ENCODE results near the gene HS1BP3. TPM values are rescaled to one million over a fixed set of nuclear protein-coding genes. Genes with fewer than 3 reads are reported as not detected.
A peak's percentile ranks its signal among the peaks of the same experiment; 100 is the strongest.

Gene HS1BP3
- total and polyA plus RNA-seq, 2 of the 4 experiments (the other 2 are of a cell fraction): 9.0 to 14.8 TPM

- WGBS, 2 experiments (ENCODE audit: extremely low coverage in 2 of 2, insufficient read length in 1 of 2): 100% methylated on average over 2 of the region's 6 CpGs; no CpG with 5 or more reads in 1 of the 2 experiments
- no peak overlapping the region for H3K4me2 ChIP-seq (ENCODE audit: low read depth, low read length)
- no peak overlapping the region for H3K56ac ChIP-seq (ENCODE audit: extremely low read depth, insufficient read depth, low read length)
- H2BK15ac ChIP-seq (ENCODE audit: low read depth, low read length): peak overlapping the region; percentile 91; the same call in 2 of the 3 replicates
- no peaks in the 10 kb centered on the region for H3K27me3 ChIP-seq (ENCODE audit: control insufficient read depth, insufficient read depth, low read length)
- H2BK20ac ChIP-seq (ENCODE audit: low read depth, low read length): peak overlapping the region; percentile 97
- peak overlapping the region; percentile 100 for H4K91ac ChIP-seq (ENCODE audit: insufficient read depth, low read depth, low read length)
- POLR2A ChIA-PET (ENCODE audit: unreplicated experiment): interaction anchor here (2.4 kb wide), 1 partner anchor 147 kb away, joined by 8 read pairs; the partner anchor contains the start of gene RHOB
- CTCF ChIA-PET: no interaction called here
- peak overlapping the region; percentile 47; the same call in 1 of the 2 replicates for H4K5ac ChIP-seq (ENCODE audit: low read depth, low read length)
- peak overlapping the region; percentile 99 for H3K4ac ChIP-seq (ENCODE audit: low read depth, low read length)
- in situ Hi-C loops (cut with MboI; ENCODE audit: low sequenced_read_pairs) (no loop called here), intact Hi-C loops (cut with micrococcal nuclease) (no loop called here), dilution Hi-C loops (cut with HindIII; ENCODE audit: low sequenced_read_pairs, unreplicated experiment) (no loop called here)
- H3K9me3 ChIP-seq (ENCODE audit: control insufficient read depth, insufficient read depth, low read length): no peaks in the 10 kb centered on the region
- peak overlapping the region; percentile 44; the same call in 1 of the 2 replicates for H3K23ac ChIP-seq (ENCODE audit: low read depth, low read length)
- H3K9ac ChIP-seq (ENCODE audit: low read depth, low read length): no peak overlapping the region
- H3K4me3 ChIP-seq (ENCODE audit: insufficient read depth, low read depth, low read length): no peak overlapping the region
- peaks cover 53% of the 10 kb centered on the region for H3K9me1 ChIP-seq (ENCODE audit: insufficient read depth, low read length)
- H4K8ac ChIP-seq (ENCODE audit: low read depth in 2 of 2, low read length in 2 of 2): peak overlapping the region; percentile 82 to 96
- H2AK9ac ChIP-seq (replicated peaks; ENCODE audit: low read depth, low read length, poor library complexity): peak overlapping the region; percentile 25
- H3K14ac ChIP-seq (replicated peaks; ENCODE audit: low read depth, low read length): peak overlapping the region; percentile 89
- peaks cover 0 to 7% of the 10 kb centered on the region in 2 experiments; a peak in 1 of 4 replicates for H3K79me1 ChIP-seq (ENCODE audit: low read depth in 1 of 2, low read length in 2 of 2)
- TF ChIP-seq SMC3 (IDR thresholded peaks at IDR 0.05; ENCODE audit: low read depth, low read length): no peak
- TF ChIP-seq POLR2A (IDR thresholded peaks at IDR 0.05; ENCODE audit: low read depth, low read length): no peak
- TF ChIP-seq USF2 (IDR thresholded peaks at IDR 0.05; ENCODE audit: low read depth, low read length): no peak
- no peak for TF ChIP-seq NFE2L2 (IDR thresholded peaks at IDR 0.05; ENCODE audit: low read depth, low read length)
- no peak for TF ChIP-seq MXI1 (IDR thresholded peaks at IDR 0.05; ENCODE audit: borderline replicate concordance, low read depth, low read length)
- no peak for TF ChIP-seq MAFK (IDR thresholded peaks at IDR 0.05; ENCODE audit: low read depth, low read length)
- no peak for TF ChIP-seq BHLHE40 (IDR thresholded peaks at IDR 0.05; ENCODE audit: low read depth, low read length)
- TF ChIP-seq RAD21 (IDR thresholded peaks at IDR 0.05; ENCODE audit: low read length): no peak
- no peak for TF ChIP-seq CTCF (conservative IDR thresholded peaks at IDR 0.05; ENCODE audit: low read depth, low read length)
- no peak for TF ChIP-seq CHD1 (IDR thresholded peaks at IDR 0.05; ENCODE audit: low read depth, low read length)
- no peak for TF ChIP-seq RFX5 (IDR thresholded peaks at IDR 0.05; ENCODE audit: low read depth, low read length)
- no peak for TF ChIP-seq FOS (IDR thresholded peaks at IDR 0.05; ENCODE audit: low read depth, low read length)
- TF ChIP-seq MAZ (IDR thresholded peaks at IDR 0.05; ENCODE audit: borderline replicate concordance, low read depth, low read length): no peak
- ATAC-seq (ENCODE audit: low read depth) (peak; percentile 2; the same call in 1 of the 2 replicates), DNase-seq (no peak)
- no TSS peak for BruUV-seq (replicated peaks)
- H3K36me3 ChIP-seq (ENCODE audit: control insufficient read depth, insufficient read depth, low read length): no peaks in the 10 kb centered on the region
- H2AK5ac ChIP-seq (ENCODE audit: low read depth, low read length): peak overlapping the region; percentile 93
- H3K4me1 ChIP-seq (ENCODE audit: control insufficient read depth, insufficient read depth, low read length): peaks cover 48% of the 10 kb centered on the region
- peak overlapping the region; percentile 89 for H3K27ac ChIP-seq (ENCODE audit: insufficient read depth, low read length)
- H2AFZ ChIP-seq (replicated peaks; ENCODE audit: low read length, poor library complexity): peak overlapping the region; percentile 77
- peak overlapping the region; percentile 70 for H3K18ac ChIP-seq (ENCODE audit: low read depth, low read length)
- no peaks in the 10 kb centered on the region for H4K20me1 ChIP-seq (ENCODE audit: insufficient read depth, low read length)
- H2BK120ac ChIP-seq (ENCODE audit: low read depth, low read length): peak overlapping the region; percentile 100
- H2BK5ac ChIP-seq (ENCODE audit: low read depth, low read length, poor library complexity, severe bottlenecking): peak overlapping the region; percentile 7
Observed at GRCh38 chr2:20594048-20594750, 56.7 kb downstream of the HS1BP3 start.
